ENCODE data around the gene NCR3LG1. TPM values are rescaled to one million over a fixed set of nuclear protein-coding genes. Genes with fewer than 3 reads are reported as not detected.

NCR3LG1 gene
- total and polyA plus RNA-seq, 2 donors (not counting 3 experiments of a cell fraction or from before 2014, with no cell fraction given): 2.2 to 8.1 TPM

DNA sequence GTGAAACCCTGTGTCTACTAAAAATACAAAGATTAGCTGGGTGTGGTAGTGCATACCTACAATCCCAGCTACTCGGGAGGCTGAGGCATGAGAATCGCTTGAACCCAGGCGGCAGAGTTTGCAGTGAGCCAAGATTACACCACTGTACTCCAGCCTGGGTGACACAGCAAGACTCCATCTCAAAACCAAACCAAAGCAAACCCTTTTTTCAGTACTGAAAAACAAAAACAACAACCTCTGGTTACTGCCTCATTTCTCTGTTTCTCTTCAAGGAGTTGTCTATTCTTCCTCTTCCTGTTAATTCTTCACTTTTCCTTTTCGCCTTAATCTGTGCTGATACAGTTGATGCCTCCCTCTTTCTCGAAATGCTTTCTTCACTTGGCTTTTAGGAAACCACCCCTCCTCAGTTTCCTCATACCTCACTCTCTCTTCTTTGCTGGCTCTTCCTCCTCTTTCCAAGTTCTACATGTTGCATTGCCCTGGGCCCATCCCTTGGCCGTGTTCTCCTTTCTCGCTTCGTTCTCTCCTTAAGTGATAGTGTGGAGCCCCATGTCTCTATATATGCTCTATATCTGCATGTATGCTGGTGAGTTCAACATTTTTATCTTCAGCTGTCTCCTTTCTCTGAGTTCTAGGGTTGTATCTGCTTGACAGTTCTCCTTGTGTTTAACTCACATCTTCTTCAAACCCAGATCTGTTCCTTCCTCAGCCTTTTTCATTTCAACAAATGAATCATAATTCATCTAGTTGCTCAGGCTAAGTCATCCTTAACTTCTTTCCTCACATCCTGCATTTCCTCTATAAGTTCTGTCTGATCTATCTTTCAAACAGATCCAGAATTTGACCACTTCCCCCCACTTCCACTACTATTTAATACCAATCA lies 38.0 kb upstream of the NCR3LG1 start:
- Histone ChIP-seq H4K20me1 (replicated peaks; ENCODE audit: control insufficient read depth, extremely low read depth, insufficient read depth, low read length) (no peaks in the 10 kb centered on the region), H3K27me3 (ENCODE audit: control insufficient read depth in 2 of 2, insufficient read depth in 2 of 2, low read length in 2 of 2) (no peaks in the 10 kb centered on the region), H3K4me3 (replicated peaks in 1 of 3; ENCODE audit: insufficient read depth in 1 of 3, low read depth in 1 of 3, low read length in 3 of 3) (no peak overlapping the region), H3K9me3 (replicated peaks; ENCODE audit: control insufficient read depth, insufficient read depth, low read length) (no peaks in the 10 kb centered on the region), H3K27ac (ENCODE audit: insufficient read depth, low read depth, low read length) (peak overlapping the region; percentile 3), H3K9me1 (replicated peaks; ENCODE audit: control insufficient read depth, extremely low read depth, insufficient read depth, low read length) (no peaks in the 10 kb centered on the region), H3K36me3 (ENCODE audit: control insufficient read depth in 2 of 2, extremely low read depth in 1 of 2, insufficient read depth in 2 of 2, low read length in 2 of 2) (peaks cover 1 to 4% of the 10 kb centered on the region in 2 experiments), H3K4me1 (ENCODE audit: control insufficient read depth, extremely low read depth, insufficient read depth, low read length) (peaks cover 8% of the 10 kb centered on the region), H3K9ac (replicated peaks; ENCODE audit: extremely low read depth, insufficient read depth, low read length) (no peak overlapping the region), H3K79me2 (ENCODE audit: control insufficient read depth, insufficient read depth, low read length) (no peaks in the 10 kb centered on the region), H2AFZ (ENCODE audit: low read depth, low read length) (no peak overlapping the region), H3K4me2 (ENCODE audit: insufficient read depth, low read length) (no peak overlapping the region)
- BruUV-seq (replicated peaks): no TSS peak
- intact Hi-C loops (cut with micrococcal nuclease): no loop called here
- FAIRE-seq (no peak), DNase-seq (ENCODE audit: low read depth, low spot score) (no peak)
- ChIA-PET POLR2A (no interaction called here), CTCF (interaction anchor here (0.8 to 2.2 kb wide), 3 partner anchors 24 to 236 kb away, joined by 3 to 7 read pairs (median 4); partner anchors contain the start of gene RPS13)
- dilution Hi-C loops (cut with MboI; ENCODE audit: extremely low pct_ligation_motif_present, low sequenced_read_pairs): no loop called here
- TF ChIP-seq POLR2AphosphoS5 (IDR thresholded peaks at IDR 0.05; ENCODE audit: insufficient read depth, low read depth, low read length): no peak
- no peak for TF ChIP-seq GATA2 (IDR thresholded peaks at IDR 0.05; ENCODE audit: insufficient read depth, insufficient read length, low read depth, low read length)
- TF ChIP-seq, protein P1, sequence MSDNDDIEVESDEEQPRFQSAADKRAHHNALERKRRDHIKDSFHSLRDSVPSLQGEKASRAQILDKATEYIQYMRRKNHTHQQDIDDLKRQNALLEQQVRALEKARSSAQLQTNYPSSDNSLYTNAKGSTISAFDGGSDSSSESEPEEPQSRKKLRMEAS (IDR thresholded peaks at IDR 0.05; ENCODE audit: insufficient read depth, insufficient read length): no peak
- TF ChIP-seq MYC (IDR thresholded peaks at IDR 0.05; ENCODE audit: low read depth, low read length): no peak

DNA sequence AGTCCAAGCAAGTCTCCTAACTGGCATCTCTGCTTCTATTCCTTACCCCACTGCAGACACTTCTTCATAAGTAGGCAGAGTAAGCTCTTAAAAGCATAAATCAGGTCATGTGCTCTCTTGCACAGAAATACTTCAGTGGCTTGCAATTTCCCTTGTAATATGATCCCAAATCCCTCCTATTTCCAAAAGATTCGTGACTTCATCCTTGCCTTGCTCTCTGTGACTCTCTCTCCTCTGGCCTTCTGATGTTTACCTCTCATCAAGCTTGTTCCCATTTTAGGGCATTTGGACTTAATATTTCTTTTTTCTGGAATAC lies 37.4 kb upstream of the NCR3LG1 start:
- Histone ChIP-seq H3K79me2 (ENCODE audit: control insufficient read depth, insufficient read depth, low read length) (no peaks in the 10 kb centered on the region), H4K20me1 (replicated peaks; ENCODE audit: control insufficient read depth, extremely low read depth, insufficient read depth, low read length) (no peaks in the 10 kb centered on the region), H3K36me3 (ENCODE audit: control insufficient read depth in 2 of 2, extremely low read depth in 1 of 2, insufficient read depth in 2 of 2, low read length in 2 of 2) (peaks cover 1 to 4% of the 10 kb centered on the region in 2 experiments), H3K4me3 (replicated peaks in 1 of 3; ENCODE audit: insufficient read depth in 1 of 3, low read depth in 1 of 3, low read length in 3 of 3) (no peak overlapping the region), H3K27ac (ENCODE audit: insufficient read depth, low read depth, low read length) (peak overlapping the region; percentile 3), H3K4me2 (ENCODE audit: insufficient read depth, low read length) (no peak overlapping the region), H3K9me3 (replicated peaks; ENCODE audit: control insufficient read depth, insufficient read depth, low read length) (no peaks in the 10 kb centered on the region), H2AFZ (ENCODE audit: low read depth, low read length) (no peak overlapping the region), H3K9ac (replicated peaks; ENCODE audit: extremely low read depth, insufficient read depth, low read length) (no peak overlapping the region), H3K4me1 (ENCODE audit: control insufficient read depth, extremely low read depth, insufficient read depth, low read length) (peaks cover 8% of the 10 kb centered on the region), H3K27me3 (ENCODE audit: control insufficient read depth in 2 of 2, insufficient read depth in 2 of 2, low read length in 2 of 2) (no peaks in the 10 kb centered on the region), H3K9me1 (replicated peaks; ENCODE audit: control insufficient read depth, extremely low read depth, insufficient read depth, low read length) (no peaks in the 10 kb centered on the region)
- TF ChIP-seq POLR2AphosphoS5 (IDR thresholded peaks at IDR 0.05; ENCODE audit: insufficient read depth, low read depth, low read length): no peak
- TF ChIP-seq POLR2A (IDR thresholded peaks at IDR 0.05; ENCODE audit: low read depth, low read length): no peak
- TF ChIP-seq, protein P1 (IDR thresholded peaks at IDR 0.05; ENCODE audit: insufficient read depth, insufficient read length): no peak
- no peak for TF ChIP-seq FOS (IDR thresholded peaks at IDR 0.05; ENCODE audit: borderline replicate concordance, insufficient read depth, low read length)
- no peak for TF ChIP-seq MYC (IDR thresholded peaks at IDR 0.05; ENCODE audit: low read depth, low read length)
- no peak for TF ChIP-seq GATA2 (IDR thresholded peaks at IDR 0.05; ENCODE audit: insufficient read depth, insufficient read length, low read depth, low read length)
- TF ChIP-seq EZH2 (IDR thresholded peaks at IDR 0.05; ENCODE audit: borderline replicate concordance, low read depth, low read length, severe bottlenecking): no peak
- no peak for TF ChIP-seq JUN (IDR thresholded peaks at IDR 0.05; ENCODE audit: borderline replicate concordance, insufficient read depth, insufficient read length, low read depth)
- TF ChIP-seq, protein P2, sequence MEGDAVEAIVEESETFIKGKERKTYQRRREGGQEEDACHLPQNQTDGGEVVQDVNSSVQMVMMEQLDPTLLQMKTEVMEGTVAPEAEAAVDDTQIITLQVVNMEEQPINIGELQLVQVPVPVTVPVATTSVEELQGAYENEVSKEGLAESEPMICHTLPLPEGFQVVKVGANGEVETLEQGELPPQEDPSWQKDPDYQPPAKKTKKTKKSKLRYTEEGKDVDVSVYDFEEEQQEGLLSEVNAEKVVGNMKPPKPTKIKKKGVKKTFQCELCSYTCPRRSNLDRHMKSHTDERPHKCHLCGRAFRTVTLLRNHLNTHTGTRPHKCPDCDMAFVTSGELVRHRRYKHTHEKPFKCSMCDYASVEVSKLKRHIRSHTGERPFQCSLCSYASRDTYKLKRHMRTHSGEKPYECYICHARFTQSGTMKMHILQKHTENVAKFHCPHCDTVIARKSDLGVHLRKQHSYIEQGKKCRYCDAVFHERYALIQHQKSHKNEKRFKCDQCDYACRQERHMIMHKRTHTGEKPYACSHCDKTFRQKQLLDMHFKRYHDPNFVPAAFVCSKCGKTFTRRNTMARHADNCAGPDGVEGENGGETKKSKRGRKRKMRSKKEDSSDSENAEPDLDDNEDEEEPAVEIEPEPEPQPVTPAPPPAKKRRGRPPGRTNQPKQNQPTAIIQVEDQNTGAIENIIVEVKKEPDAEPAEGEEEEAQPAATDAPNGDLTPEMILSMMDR (IDR thresholded peaks at IDR 0.05; ENCODE audit: extremely low read depth in 1 of 2, insufficient read depth in 1 of 2, low read depth in 1 of 2, low read length in 2 of 2): no peak
- no peak for FAIRE-seq
- intact Hi-C loops (cut with micrococcal nuclease) (no loop called here), dilution Hi-C loops (cut with MboI; ENCODE audit: extremely low pct_ligation_motif_present, low sequenced_read_pairs) (no loop called here)
- ChIA-PET POLR2A (no interaction called here), CTCF (interaction anchor here (0.8 to 2.2 kb wide), 3 partner anchors 25 to 236 kb away, joined by 3 to 7 read pairs (median 4); partner anchors contain the start of gene RPS13)
- BruUV-seq (replicated peaks): no TSS peak
- peak; percentile 49 for DNase-seq (ENCODE audit: low read depth, low spot score)

All from endothelial cell of umbilical vein (primary cell).